GM19043 (cell line): ENCODE results near the gene UNC119.
"Not testable (repeated sequence)": the region's sequence is repeated elsewhere in the genome, so short reads cannot be mapped to it uniquely, and the experiment has no call there.

Experiments used
- ATAC-seq: cut with Tn5 transposase; IDR thresholded peaks from one replicate; pipeline ENCODE4 v1.9.1; 2021; ENCODE audit warnings: low read depth; ENCODE audit not compliant: unreplicated experiment

The UNC119 gene

GRCh38 chr17:28552176-28552999 lies at the start of gene UNC119:
TSS of gene UNC119 (minus strand) at chr17:28552624. CDS start at chr17:28552557, 67 bp downstream.
- peak; percentile 55 for ATAC-seq

DNA sequence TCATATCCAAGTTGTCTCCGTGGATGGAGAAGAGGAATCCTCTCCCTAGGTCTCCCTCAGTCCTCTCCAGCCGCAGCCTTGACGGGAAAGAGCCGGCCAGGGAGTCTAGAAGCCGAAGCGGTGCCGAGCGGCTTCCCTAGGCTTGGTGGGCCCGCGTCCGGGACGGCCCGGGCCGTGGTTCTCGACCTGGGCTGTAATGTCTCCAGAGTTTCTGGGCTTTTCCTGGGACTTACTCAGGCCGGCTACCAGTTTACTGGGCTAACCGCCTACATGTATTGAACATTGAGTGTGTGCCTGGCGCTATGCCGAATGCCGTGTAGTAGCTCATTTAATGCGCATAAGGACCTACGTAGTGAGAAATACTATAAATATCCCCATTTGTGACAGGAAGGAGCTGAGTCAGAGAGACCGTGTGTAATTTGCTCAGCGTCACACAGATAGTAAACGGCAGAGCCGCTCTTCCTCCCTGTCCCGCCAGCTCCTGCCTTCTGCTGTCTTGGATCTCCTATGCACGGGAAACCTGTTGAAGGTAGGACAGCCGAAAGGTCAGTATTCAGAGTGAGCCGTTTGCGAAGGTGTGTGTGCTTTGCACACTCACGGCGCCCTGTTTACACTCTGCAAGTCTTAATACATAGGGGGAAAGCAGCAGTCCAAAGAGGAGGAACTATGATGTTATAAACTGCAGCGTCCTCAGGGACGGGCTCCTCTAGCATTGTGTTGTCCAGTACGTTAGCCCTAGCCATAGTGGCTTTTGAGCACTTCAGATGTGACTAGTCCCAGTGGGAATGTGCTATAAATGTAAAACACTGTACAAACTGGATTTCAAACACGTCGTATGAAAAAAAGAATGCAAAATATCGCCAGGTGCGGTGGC lies 47.1 kb upstream of the UNC119 start:
- peak; percentile 28 for ATAC-seq

GRCh38 chr17:28598799-28599310 lies 46.4 kb upstream of the UNC119 start, which contains the start of gene SPAG5:
TSS of gene SPAG5 (minus strand) at chr17:28599025. CDS start at chr17:28598946, 79 bp downstream.
- ATAC-seq: peak; percentile 87

- ATAC-seq: no peak
Measured at GRCh38 chr17:28598389-28598788, 46.0 kb upstream of the UNC119 start.

DNA sequence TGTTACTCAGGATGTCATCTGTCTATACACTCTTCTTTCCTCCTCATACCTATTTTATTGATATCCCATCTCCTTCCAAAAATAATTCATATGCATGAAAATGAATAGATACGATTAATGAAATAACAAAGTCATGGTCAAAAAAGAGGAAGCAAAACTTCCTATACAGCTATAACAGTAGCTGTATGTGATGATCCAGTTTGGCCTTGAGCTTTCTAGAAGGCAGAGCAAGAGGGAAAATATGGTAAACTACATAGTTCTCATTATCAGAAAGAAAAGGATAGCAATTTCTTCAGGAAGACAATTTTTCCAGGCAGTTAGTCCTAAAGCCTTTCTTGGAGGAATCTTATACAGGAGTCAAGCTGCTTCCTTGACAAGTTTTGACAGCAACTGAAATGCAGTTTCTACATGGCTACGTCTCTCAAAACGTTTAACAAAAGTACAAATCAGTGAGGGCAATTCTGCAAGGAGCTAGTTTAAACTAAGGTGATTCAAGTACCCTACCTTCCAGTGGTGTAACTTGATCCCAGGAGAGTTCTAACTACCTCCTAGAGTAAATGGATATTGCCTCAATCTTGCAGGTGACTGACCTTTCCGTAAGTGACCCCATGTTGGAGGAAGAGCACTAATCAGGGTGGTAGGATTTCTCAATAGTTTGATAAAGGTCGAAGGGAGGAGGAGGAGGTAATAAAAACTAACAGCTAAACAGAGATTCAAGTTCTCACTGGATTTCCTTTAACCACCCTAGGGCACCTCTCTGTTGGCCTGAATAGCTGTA lies 45.4 kb upstream of the UNC119 start:
- ATAC-seq: no peak

DNA sequence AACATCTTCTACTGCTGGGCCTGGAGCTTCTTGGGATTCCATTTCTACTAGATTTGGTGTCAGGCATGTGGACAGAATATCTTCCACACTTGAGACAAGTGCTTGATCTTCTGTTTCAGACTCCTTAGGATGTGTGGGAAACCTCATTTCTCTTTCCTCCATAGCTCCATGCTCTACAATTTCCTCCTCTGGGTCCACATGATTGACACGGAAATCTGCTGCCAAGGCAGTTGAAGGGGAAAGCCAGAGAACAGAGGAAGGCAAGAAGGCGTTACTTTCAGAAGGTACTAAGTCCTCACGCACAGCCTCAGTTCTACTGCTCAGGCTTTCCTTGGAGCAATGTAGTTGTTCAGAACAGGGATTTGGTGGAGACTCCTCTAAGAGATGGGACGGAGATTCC lies 39.8 kb upstream of the UNC119 start:
- no peak for ATAC-seq

- no peak for ATAC-seq
Measured at GRCh38 chr17:28585851-28586250, 33.4 kb upstream of the UNC119 start.

DNA sequence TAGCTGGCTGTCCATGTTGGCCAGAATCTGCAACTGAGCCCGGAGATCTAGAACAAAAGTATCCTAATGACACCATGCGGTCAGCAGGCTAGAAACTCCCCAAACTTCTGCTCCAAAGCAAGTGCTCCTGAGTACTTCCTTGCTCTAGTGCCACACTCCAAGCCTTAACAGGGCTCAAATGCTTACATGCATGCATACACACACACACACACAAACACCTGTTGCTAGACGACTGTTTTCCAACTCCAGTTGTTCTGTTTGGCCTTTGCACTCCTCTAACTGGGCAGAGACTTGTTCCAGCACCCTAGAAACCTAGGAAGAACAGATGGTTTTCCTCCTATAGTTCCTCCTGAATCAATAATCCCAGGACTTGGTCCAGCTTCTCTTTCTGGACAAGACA lies 32.0 kb upstream of the UNC119 start:
- ATAC-seq: no peak

- no peak for ATAC-seq
Measured at GRCh38 chr17:28582513-28582912, 30.1 kb upstream of the UNC119 start.

DNA sequence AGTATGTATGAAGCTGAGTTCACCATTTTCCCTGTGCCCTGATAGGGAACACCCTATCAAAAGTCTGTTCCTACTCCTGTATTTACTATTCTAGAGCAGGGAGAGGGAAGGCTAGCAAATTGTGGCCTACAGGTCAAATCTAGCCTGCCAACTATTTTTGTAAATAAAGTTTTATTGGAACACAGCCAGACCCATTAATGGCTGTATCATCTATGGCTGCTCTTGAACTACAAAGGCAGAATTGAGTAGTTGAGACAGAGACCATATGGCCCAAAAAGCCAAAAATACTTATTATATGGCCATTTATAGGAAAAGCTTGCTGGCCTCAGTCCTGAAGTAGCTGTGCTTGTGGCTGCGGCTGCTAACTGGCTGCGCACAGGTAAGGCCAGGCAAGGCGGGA lies 28.5 kb upstream of the UNC119 start:
- no peak for ATAC-seq

- no peak for ATAC-seq
Measured at GRCh38 chr17:28579526-28579925, 27.1 kb upstream of the UNC119 start.

DNA sequence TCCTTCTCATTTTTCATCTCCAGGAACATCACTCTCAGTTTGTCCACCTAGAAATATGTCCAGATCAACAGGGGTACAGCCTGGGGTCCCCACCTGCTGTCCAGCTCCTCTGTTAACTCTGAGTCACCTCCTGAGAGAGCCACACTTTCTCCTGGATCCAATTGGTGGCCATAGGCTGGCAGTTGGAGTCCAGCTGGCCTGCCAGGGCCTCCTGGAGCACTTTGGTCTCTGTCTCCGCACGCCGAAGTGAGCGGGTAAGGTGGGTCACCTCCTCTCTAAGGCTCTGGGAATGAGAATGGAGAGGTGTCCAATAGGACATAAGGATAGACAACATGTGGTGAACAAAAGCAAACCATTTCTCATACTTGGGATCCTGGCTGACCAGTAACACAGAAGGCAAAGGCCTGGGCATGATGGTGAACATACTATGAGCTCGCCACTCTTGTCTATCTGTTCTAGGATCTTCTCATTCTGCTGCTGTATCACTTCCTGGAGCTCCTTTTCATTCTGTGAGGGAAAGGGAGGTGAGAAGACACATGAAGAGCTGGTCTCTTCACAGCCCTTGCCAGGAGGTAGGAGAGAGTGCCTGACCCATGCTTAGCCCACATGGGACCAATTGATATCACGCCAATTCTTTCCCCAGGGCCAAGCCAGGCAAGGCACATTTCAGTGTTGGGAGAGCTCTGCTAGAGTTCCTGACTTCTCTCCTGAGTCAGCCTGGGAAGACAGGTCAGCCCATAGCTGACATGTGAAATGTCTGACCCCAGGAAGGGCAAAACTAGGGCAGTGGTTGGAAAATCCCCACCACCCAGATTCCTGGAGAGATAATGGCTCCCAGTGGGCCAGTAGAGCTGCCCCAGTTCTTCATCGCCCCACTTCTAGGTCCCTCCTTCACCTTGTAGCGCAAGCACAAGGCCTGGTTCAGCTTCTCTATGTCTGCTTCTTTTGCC lies 26.1 kb upstream of the UNC119 start:
- no peak for ATAC-seq

DNA sequence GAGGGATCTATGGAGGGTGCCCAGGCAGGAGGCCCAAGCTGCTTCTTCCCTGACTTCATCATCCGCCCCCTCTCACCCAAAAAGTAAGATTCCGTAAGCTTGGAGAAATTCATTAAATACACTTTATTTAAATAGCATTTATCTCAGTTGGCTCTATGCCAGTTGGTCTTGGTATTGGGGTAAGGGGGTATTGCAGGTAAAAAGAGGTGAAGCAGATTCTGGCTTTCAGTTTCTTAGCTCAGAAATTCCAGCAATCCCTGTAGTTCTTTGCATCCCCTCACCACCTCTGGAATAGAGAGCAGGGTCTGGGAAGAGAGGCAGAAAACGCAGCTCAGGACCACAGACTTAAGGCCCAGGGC lies 25.0 kb upstream of the UNC119 start:
- ATAC-seq: no peak

DNA sequence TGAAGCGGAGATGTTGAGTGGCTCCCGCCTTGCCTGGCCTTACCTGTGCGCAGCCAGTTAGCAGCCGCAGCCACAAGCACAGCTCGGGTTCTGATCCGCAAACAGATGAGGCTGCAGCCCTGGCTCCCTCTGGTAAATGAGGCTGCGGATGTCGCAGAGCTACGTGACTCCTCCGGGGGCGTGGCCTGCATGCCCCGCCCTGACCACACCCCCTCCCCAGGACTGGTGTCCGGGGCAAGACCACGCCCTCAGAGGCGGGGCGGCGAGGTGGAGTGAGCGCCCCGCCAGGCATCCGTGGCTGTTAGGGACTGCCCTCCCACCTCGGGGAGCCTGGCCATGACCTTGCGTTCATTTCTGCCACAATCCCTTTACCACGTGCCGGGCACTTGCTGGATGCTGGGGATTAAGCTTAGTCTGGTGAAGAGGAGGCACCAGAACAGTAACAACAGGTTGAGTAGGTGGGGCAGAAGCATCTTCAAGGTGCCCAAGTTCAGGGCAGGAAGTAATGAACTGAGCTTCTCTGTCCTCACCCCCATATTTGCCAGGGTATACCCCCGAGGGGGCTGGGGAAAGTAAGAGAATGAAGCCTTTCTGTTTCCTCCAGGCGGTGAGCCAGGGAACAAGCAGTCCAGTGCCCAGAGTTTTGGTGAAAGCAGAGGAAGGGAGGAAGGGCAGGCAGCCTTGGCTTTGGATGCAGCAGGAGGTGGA lies 24.5 kb upstream of the UNC119 start, which contains the start of gene ALDOC:
Gene ALDOC (minus strand): TSS at position 138 of the 708 bp plus-strand sequence. CDS start 1,363 bp downstream, outside the sequence.
- peak; percentile 86 for ATAC-seq

GRCh38 chr17:28576016-28576415 lies 23.6 kb upstream of the UNC119 start:
- ATAC-seq: not testable (repeated sequence)

DNA sequence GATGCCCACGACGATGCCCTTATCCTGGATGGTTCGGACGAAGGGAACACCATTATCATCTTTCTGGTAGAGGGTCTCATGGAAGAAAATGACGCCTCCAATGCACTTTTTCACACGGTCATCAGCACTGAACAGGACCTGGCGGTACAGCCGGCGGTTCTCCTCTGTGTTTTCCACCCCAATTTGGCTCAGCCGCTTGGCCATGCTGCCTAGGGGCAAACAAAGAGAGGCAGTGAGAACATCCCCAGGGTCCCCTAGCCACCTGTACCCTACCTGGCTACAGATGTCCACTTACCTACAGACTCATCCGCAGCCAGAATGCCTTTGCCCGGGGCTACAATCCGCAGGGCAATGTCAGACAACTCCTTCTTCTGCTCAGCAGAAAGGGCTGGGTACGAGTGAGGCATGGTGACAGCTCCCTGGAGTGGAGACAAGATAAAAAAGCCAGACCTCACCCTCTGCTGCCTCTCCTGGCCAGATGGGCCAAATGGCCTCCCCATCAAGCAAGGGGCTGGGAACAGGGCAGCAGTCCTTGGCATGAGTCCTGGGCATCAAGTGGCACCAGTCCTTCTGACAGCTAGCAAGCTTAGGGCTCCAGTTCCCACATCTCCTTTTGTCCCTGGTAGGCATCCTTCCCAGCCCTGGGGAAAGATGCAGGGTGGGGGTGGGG lies 22.8 kb upstream of the UNC119 start:
- no peak for ATAC-seq

GRCh38 chr17:28574526-28574925 lies 22.1 kb upstream of the UNC119 start:
- no peak for ATAC-seq

DNA sequence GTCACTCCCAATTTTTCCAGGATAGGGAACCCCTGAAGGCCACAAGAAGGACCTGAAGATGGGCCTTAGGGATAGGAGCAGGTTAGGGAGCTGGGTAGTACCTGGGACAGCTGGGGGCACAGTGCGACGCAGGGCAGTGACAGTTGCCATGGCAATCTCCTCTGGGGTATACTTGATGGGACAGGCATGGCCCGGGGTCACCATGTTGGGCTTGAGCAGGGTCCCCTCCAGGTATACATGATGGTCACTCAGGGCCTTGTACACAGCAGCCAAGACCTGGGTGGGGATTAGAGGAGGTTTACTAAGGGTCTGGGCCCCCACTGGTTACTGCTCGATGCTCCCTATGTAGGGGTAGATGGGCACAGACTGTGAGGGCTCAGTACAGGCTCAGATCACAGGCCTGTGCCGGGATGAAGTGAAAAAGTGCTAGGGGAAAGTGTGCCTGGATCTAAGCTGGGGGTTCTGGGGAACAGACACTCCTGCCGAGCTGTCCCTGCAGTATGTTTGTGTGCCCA lies 21.6 kb upstream of the UNC119 start:
- no peak for ATAC-seq
